Epithelial cell of esophagus (primary cell): ENCODE data around the gene BOLL.
A peak's percentile ranks its signal among the peaks of the same experiment; 100 is the strongest.
"Not testable (repeated sequence)": the region's sequence is repeated elsewhere in the genome, so short reads cannot be mapped to it uniquely, and the experiment has no call there.

Experiments
- DNase-seq: peaks from one replicate; pipeline ENCODE4 v3.0.0; 2010; ENCODE audit warnings: low read depth
- H3K4me3 ChIP-seq: 2 replicates; pipeline ENCODE4 v1.5.1; 2011; ENCODE audit warnings: mild to moderate bottlenecking, low read length, control low read depth
- CTCF ChIP-seq: IDR thresholded peaks from 2 replicates; pipeline ENCODE4 v1.5.1; 2011; ENCODE audit warnings: low read depth, mild to moderate bottlenecking, low read length, control low read depth, inconsistent platforms; ENCODE audit not compliant: insufficient read depth; ENCODE audit errors: missing control alignments

Gene BOLL

GRCh38 chr2:197706839-197707207 lies 78.3 kb downstream of the BOLL start:
- peak overlapping the region; percentile 87 for H3K4me3 ChIP-seq
- no peak for TF ChIP-seq CTCF
- DNase-seq, result peak; percentile 3

- peak; percentile 4 for DNase-seq
- no peak for TF ChIP-seq CTCF
- H3K4me3 ChIP-seq, result peak overlapping the region; percentile 87
Measured at GRCh38 chr2:197705912-197706838, 78.9 kb downstream of the BOLL start.

- DNase-seq, result peak; percentile 93
- no peak for TF ChIP-seq CTCF
- H3K4me3 ChIP-seq, result peak within 1 kb of the TSS; percentile 87
Measured at GRCh38 chr2:197705121-197705911, 79.8 kb downstream of the BOLL start, which contains the start of gene MARS2. TSS of gene MARS2 (plus strand) at chr2:197705369. CDS start at chr2:197705406, 37 bp downstream.

GRCh38 chr2:197704434-197705120 lies 80.5 kb downstream of the BOLL start:
- DNase-seq, result no peak
- TF ChIP-seq CTCF, result no peak
- H3K4me3 ChIP-seq, result peak overlapping the region; percentile 58

- TF ChIP-seq CTCF, result no peak
- DNase-seq, result no peak
- no peak overlapping the region for H3K4me3 ChIP-seq
Measured at GRCh38 chr2:197700960-197701359, 84.2 kb downstream of the BOLL start.

- not testable (repeated sequence) for H3K4me3 ChIP-seq, DNase-seq
Measured at GRCh38 chr2:197699724-197700123, 85.4 kb downstream of the BOLL start.

- not testable (repeated sequence) for H3K4me3 ChIP-seq, DNase-seq
Measured at GRCh38 chr2:197696571-197696970, 88.5 kb downstream of the BOLL start.

GRCh38 chr2:197695971-197696370 lies 89.1 kb downstream of the BOLL start:
- not testable (repeated sequence) for H3K4me3 ChIP-seq, DNase-seq

GRCh38 chr2:197695206-197695605 lies 89.9 kb downstream of the BOLL start:
- H3K4me3 ChIP-seq, DNase-seq: not testable (repeated sequence)
